RWPE1 (cell line): ENCODE results near the gene NDUFS2.

ENCODE experiments used
- CTCF ChIA-PET: fragments of 350-600 bp; sonication (Branson Sonifier 250); formaldehyde crosslinking; extraction: SDS; loops from one replicate; lab custom pipeline; 2021; lab: Yijun Ruan, JAX
- POLR2A ChIA-PET: fragments of 400-600 bp; formaldehyde crosslinking; extraction: SDS; loops from one replicate; lab custom pipeline; 2020; ENCODE audit warnings: antibody characterized with exemption; ENCODE audit not compliant: low non-redundant PET; lab: Yijun Ruan, JAX
- DNase-seq: peaks from one replicate; pipeline ENCODE4 v3.0.0; 2012; ENCODE audit warnings: low spot score
- H3K27ac ChIP-seq: fragments of 450-650 bp; 2 replicates; pipeline ENCODE4 v1.5.1; 2017
- TF ChIP-seq, protein P1 (sequence below): fragments of 450-650 bp; conservative IDR thresholded peaks from 2 replicates; pipeline ENCODE4 v1.5.1; 2017; ENCODE audit warnings: low read depth, mild to moderate bottlenecking

NDUFS2 gene

DNA sequence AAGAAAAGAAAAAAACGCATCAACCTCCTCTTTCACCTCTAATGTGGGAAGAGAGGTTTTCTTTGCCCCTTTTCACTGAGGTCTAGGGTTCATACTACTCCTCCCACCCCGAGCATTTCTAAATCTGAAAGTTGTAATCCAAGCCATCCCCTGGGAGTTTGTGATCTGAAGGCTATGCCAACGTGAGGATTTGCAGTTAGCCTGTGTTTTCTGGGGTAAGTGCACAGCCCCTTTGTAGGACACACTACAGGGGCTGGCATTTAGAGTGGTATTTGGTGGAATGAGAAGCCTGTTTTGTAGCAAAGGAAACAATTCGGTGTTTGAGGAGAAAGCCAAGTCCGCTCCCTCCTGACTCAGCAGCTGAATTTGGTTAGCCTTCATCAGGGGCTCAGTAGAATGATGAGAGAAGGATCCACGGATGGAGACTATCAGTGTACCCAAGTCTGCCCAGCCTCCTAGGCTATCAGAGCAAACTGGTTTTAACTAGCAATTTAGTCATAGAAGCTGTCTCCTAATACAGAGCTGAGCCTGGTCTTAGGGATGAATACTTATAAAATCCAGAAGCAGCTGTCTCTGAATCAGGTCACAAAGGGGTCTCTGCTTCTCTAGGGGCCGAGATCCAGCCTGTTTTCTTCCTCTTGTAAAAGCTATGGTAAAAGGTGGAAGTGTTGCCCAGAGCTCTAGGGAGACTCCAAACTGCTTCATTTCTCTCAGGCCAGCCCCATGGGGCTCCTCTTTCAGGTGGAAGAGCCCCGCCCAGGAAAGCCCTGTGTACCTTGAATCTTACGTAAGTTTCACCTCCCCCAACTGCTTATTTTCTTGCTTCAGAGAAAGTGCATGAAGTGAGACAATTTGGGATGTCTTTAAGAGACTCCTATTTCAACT, 58.5 kb downstream of the NDUFS2 start:
- TF ChIP-seq, protein P1, sequence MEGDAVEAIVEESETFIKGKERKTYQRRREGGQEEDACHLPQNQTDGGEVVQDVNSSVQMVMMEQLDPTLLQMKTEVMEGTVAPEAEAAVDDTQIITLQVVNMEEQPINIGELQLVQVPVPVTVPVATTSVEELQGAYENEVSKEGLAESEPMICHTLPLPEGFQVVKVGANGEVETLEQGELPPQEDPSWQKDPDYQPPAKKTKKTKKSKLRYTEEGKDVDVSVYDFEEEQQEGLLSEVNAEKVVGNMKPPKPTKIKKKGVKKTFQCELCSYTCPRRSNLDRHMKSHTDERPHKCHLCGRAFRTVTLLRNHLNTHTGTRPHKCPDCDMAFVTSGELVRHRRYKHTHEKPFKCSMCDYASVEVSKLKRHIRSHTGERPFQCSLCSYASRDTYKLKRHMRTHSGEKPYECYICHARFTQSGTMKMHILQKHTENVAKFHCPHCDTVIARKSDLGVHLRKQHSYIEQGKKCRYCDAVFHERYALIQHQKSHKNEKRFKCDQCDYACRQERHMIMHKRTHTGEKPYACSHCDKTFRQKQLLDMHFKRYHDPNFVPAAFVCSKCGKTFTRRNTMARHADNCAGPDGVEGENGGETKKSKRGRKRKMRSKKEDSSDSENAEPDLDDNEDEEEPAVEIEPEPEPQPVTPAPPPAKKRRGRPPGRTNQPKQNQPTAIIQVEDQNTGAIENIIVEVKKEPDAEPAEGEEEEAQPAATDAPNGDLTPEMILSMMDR = no peak
- POLR2A ChIA-PET = no interaction called here
- DNase-seq = no peak
- CTCF ChIA-PET = interaction anchor here (1.4 kb wide), 1 partner anchor 31 kb away, joined by 5 read pairs; no protein-coding TSS in a partner anchor
- H3K27ac ChIP-seq = no peak overlapping the region

DNA sequence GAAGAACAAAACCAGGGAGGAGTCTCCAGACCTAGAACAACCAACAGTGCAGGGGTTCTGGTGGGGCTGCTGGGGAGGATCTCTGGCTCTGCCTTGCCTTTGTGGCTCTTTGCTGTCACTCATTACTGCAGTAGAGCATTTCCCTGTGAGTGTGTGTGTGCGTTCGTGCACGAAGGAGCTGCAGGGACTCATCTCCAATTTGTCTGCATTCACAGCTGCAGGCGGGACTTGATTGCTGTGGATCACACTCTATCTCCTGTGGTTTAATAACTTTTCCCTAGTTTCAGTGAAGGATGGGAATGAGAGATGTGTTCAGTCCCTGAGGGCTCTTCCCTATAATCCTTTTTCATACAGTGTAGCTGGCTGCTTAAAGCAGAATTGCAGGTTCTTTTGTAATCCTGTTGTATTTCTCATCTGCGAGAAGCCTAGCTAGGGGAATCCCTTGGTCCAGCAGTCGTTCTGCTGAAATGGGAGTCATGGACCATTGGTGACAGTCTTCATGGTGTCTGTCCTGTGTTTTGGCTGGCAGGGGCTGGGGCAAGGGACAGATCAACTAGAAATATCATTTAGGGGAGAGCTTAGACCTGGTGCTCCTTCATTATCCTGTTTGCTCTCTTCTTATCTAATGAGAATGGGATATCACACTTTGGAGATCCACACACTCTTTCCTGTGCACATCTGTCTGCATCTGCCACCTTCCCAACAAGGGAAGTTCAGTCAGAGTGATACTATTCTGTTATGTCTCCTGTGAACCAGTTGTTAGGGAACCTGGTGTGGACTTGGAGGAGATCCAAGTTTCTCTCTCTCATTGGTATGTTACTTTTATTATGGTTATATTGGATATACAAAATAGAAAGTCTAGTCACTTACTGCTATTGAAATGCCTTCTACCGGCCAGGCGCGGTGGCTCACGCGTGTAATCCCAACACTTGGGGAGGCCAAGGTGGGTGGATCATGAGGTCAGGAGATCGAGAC, 59.4 kb downstream of the NDUFS2 start:
- POLR2A ChIA-PET = no interaction called here
- TF ChIP-seq, protein P1 = no peak
- H3K27ac ChIP-seq = no peak overlapping the region
- CTCF ChIA-PET = interaction anchor here (1.4 kb wide), 1 partner anchor 30 kb away, joined by 5 read pairs; no protein-coding TSS in a partner anchor
- no peak for DNase-seq
